Fibroblast of gingiva (primary cell): ENCODE results near the gene DHRS12.

Experiments used
- DNase-seq: peaks from one replicate; pipeline ENCODE4 v3.0.0-alpha.2; 2011; ENCODE audit warnings: low read depth

The DHRS12 gene

GRCh38 chr13:51761643-51762350 lies 42.2 kb downstream of the DHRS12 start:
- DNase-seq: no peak

- peak; percentile 30 for DNase-seq
Measured at GRCh38 chr13:51760592-51760991, 43.4 kb downstream of the DHRS12 start.

DNA sequence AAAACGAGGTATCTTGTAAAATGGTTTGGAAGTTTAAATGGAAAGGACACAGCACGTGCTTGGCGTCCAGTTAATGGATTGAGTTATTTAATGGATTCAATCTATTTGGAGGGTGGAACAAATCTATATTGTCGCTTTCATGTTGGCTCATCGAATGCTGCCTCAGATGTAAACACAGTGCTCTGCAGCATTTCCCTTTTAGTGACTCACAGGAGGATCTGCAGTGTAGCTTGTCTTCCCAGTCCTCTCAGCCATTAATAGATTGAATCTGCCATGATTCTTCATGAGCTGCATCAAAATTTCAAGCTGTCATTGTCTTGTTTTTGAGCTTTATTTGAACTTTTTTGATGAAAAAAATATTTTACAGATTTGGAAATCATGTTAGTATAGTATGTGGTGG lies 44.7 kb downstream of the DHRS12 start:
- no peak for DNase-seq

DNA sequence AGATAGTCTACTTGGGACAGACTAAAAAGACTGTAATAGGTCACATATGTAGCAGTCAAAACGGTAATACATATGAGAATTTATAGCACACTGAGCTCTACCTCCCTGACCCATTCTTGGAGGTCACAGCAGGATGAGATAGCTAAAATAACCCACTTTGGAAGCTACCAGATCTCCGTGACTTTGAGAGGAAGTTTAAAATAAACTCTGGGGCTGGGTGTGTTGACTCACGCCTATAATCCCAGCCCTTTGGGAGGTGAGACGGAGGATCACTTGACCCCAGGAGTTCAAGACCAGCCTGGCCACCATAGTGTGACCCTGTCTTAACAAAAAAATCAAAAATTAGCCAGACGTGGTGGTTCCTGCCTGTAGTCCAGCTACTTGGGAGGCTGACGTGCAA lies 45.3 kb downstream of the DHRS12 start:
- DNase-seq: no peak

- DNase-seq: no peak
Measured at GRCh38 chr13:51756651-51757050, 47.3 kb downstream of the DHRS12 start.

- no peak for DNase-seq
Measured at GRCh38 chr13:51747438-51748434, 56.2 kb downstream of the DHRS12 start.

GRCh38 chr13:51746802-51747201 lies 57.2 kb downstream of the DHRS12 start:
- DNase-seq: no peak

GRCh38 chr13:51745243-51745642 lies 58.7 kb downstream of the DHRS12 start:
- DNase-seq: no peak

DNA sequence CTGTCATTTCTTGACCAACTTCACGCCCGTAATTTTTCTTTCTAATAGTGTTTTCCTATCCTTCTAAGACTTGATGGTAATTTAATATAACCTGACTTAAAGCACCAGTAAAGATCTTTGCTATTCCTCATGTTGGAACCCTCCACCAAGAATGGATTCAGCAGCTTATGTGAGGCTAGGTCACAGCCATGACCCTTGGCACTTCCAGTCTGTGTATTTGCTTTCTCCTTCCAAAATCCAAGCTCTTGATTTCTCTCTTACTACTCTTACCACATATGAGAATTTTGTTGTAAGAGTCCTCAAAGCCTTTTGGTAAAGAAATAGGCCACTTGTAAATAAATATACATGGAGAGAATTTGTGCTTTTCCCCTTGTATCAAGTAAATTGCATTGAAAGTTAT lies 61.4 kb downstream of the DHRS12 start:
- no peak for DNase-seq

- no peak for DNase-seq
Measured at GRCh38 chr13:51742031-51742430, 61.9 kb downstream of the DHRS12 start.

GRCh38 chr13:51740698-51741097 lies 63.3 kb downstream of the DHRS12 start:
- DNase-seq: peak; percentile 66

DNA sequence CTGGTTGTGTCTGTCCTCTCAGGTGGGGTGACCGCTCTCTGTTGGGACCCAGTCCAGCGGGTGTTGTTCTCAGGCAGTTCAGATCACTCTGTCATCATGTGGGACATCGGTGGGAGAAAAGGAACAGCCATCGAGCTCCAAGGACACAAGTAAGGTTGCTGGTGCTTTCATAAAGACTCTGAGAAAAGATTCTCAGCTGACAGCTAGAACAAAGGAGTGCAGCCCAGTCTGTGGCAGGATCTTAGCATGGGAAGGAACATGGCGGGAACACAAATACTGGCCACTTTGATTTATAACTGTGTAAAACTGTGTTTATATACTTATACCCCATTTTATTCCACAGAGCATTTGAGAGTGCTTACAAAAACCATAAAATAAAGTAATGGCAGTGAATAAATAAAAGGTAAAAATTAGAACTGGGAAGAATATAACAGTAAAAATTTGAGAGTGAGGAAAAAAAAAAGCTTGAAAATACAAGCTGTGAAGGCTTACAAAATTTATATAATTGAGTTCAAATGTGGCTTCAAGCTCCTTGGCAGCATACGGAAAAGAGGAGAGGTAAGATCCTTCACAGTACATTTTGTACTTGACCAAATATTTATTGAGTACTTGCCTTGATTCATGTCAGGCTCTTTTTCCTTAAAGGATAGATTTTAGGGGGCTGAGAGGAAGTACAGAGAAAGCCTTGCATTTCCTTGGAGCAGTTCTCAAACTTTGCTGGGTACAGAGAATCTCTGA lies 64.8 kb downstream of the DHRS12 start:
- DNase-seq: peak; percentile 48

- no peak for DNase-seq
Measured at GRCh38 chr13:51738226-51738905, 65.6 kb downstream of the DHRS12 start.

- no peak for DNase-seq
Measured at GRCh38 chr13:51737609-51738008, 66.4 kb downstream of the DHRS12 start.

GRCh38 chr13:51734786-51735185 lies 69.2 kb downstream of the DHRS12 start:
- no peak for DNase-seq

DNA sequence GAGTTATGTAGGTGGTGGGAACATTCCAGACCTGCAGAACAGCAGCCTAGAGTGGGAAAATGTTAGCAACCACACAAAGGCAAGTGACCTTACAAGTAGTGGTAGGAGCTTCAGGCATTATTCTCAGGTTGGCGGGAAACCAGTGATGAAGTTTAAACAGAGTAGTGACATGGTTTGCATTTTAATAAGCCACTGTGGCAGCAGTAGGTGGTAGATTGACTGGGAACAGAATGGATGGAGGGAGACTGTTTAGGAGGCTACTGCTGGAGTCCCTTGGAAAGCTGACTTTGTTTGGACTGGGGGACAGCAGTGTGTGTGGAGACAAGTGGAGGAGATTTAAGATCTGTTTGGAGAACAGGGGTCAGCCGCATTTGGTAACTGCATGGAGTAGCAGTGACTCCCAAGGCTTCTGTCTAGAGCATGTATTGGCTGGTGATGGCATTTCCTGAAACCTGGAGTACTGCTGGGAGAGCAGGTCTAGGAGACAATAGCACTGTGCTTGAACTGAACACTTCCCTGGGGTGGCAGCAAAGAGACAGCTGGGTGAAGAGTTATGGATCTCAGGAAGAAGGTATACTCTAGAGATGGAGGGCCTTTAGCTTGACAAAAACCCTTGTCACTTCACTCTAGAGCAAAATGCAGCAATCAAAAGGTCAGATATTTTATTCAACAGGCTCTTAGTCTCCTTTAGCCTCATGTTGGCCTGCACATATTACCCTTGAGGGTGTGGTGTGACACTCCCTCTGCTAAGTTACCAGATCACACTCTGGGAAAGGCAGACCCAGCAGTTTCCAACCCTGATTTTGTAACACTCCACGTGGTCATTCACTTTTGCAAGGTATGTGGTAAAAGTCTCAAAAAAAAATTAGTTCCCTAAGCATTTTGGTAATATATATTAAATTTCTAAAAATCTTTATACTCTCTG lies 70.3 kb downstream of the DHRS12 start:
- DNase-seq: no peak

GRCh38 chr13:51731759-51732158 lies 72.2 kb downstream of the DHRS12 start:
- DNase-seq: peak; percentile 76

DNA sequence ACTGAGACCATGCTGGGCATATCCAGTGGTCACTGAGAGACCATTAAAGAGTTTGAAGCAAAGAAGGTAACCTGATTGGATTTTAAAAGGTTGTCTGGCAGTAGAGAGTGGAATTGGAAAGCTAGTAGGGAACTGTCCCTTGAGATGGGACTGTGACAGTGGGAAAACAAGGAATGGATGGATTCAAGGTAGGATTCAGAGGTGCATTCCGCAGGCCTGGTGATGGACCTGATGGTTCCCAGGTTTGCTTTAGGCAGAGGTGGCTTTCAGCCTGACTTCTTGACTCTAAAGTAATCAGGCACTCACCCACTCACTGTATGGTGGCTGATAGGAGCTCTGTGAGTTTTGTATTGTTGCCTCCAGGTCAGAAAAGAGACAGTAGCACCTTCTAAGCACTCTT lies 73.0 kb downstream of the DHRS12 start:
- no peak for DNase-seq

DNA sequence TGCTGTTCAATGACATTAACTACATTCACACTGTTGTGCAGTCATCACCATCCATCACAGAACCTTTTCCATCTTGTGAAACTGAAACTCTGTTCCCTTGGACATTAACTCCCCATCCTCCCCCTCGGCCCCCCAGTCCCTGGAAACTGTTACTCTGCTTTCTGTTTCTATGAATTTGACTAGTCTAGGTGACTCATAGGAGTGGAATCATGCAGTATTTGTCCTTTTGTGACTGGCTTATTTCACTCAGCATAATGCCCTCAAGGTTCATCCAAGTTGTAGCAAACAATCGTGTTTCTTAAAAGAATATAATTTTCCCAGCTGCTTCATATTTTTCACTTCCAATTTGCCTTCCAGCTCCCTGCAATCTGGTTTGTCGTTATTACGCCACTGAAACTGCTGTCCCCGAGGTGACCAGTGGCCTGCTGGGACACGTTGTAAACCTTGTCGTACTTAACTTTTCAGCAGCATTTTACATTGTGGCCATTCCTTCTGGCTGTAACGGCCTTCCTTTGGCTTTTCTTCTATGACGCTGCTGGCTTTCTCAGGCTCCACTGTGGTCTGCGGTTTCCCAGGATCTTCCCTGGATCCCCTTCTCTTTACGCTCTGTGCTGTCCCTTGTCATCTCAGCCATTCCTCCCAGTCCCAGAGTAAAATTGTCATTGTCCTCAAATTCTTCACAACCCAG lies 74.0 kb downstream of the DHRS12 start:
- peak; percentile 82 for DNase-seq

GRCh38 chr13:51728972-51729371 lies 75.0 kb downstream of the DHRS12 start:
- peak; percentile 68 for DNase-seq
